Ramos (cell line): Measurements from ENCODE around the gene HDX.
"Not testable (repeated sequence)": the region's sequence is repeated elsewhere in the genome, so short reads cannot be mapped to it uniquely, and the experiment has no call there.

Source experiments
- in situ Hi-C: fragments of 300-500 bp; cut with MboI; formaldehyde crosslinking; loops from one replicate; pipeline ENCODE4 v1.14.3; 2022; ENCODE audit warnings: low sequenced_read_pairs; ENCODE audit not compliant: unreplicated experiment

The HDX gene

GRCh38 chrX:84357296-84357695, 145.0 kb downstream of the HDX start:
- in situ Hi-C loops, result no loop called here

DNA sequence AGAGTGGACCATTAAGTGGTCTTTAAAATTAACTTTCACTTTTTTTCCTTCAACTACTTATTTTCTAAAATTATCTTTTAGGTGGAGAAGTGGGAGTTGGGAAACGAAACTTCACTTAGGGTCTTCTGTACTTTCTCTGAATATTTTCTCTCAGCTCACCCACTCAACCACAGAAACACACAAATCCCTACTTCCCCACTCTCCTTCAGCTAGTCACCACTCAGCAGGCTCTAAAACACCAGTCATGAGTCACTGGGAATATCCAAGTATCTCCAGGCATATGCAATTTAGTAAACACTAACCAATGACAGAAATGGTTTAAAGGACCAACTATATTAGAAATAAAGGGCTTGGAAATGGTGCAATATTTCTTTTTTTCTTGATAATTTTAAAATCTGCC, 161.3 kb downstream of the HDX start:
- in situ Hi-C loops, result no loop called here

- in situ Hi-C loops, result no loop called here
Measured at GRCh38 chrX:84339507-84340364, 162.5 kb downstream of the HDX start.

DNA sequence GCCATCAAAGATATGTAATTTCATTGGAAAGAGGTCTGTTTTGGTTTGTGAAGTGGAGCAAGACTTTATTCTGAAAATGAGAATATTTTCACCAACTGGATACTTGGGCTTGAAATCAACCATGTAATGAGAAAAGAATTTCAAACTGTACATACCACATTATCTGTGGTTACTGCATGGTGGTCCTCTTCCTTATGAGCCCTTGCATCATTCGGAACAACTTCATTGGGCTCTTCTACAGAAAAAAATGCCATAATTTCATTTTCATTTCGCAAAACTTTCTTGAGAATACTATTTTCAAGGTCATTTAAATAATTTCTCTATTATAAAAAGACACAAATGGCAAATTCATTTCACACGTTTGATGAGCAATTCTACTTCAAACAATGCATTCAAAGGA, 165.6 kb downstream of the HDX start:
- in situ Hi-C loops, result no loop called here

DNA sequence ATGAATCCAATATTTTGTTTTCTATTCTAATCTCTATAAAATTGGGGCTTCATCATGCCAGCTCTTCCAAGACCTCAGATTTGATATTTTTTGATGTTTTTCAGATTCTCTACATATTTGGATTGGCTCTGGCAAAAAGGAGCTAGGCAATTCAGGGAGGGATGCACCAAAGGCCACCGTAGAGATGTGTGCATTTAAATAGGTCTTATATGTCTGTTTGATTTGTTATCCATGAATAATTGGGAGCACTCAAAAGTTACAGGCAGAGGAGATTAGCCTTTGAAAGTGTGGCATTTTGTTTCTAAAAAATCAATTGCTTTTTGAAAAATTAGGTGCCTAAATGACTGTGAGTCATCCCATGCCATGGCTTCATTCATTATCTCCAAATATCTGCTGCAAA, 167.1 kb downstream of the HDX start:
- in situ Hi-C loops, result no loop called here

DNA sequence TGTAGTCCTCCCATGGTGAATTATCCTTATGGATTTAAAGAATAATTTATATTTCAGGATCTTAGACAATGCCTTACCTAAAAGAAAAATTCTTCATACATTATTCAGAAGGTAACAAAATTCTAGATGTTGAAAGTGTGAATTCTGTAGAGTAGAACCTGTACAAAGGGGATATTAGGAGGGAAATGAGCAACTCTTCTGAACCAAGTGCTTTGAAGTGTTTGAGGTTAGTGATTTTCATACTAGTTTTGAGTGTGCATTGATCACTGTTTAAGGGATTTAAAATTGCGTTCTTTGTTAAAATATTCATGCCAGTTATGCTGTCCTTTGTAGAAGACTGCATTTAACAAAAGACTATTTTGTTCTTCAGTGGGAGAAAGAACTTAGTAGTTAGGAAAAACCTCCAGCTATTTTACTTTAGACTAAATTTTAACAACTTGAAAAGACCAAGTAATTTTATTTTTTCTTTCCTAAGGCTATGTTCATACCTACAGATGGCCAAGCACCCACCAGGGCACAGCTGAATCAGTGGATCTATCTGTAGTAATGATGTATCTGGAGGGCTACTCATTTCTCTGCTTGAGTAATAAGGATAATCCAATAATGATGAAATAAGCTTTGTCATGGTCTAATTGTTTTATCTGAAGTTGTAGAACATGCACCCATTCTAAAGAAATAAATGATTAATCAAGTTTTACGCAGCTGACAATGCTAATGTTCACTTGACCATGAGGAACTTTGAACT, 180.0 kb downstream of the HDX start:
- in situ Hi-C loops, result no loop called here

GRCh38 chrX:84320614-84321013, 181.6 kb downstream of the HDX start:
- in situ Hi-C loops, result no loop called here

GRCh38 chrX:84320023-84320422, 182.2 kb downstream of the HDX start:
- in situ Hi-C loops, result no loop called here

DNA sequence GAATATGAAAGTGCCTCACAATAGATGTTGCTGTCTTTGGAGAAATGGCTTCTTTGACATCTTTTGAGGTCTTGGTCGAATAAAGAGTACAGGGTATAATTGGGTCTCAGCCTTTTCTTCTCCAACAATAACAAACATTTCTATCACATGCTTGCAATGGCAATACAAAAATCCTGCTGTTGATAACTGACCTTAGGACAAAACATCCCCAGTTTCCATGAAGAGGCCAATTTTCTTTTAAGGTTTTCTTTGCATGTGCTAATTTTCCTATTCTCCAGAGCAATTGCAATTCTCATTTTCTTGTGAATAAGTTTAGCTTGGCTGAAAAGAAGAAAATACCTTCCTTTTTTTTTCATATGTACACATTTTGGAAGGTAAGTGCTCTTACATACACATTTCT, 183.6 kb downstream of the HDX start:
- in situ Hi-C loops, result no loop called here

DNA sequence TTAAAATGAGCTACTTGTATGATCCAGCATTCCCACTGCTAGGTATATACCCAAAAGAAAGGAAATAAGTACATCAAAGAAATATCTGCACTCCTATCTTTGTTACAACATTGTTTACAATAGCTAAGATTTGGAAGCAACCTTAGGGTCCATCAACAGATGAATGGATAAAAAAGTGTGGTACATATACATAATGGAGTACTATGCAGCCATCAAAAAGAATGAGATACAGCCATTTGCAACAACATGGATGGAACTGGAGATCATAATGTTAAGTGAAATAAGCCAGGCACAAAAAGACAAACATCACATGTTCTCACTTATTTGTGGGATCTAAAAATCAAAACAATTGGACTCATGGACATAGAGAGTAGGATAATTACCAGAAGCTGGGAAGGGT, 186.3 kb downstream of the HDX start:
- in situ Hi-C loops, result not testable (repeated sequence)
